Brain microvascular endothelial cell (primary cell): ENCODE data around the gene XCL2.

Experiments used
- DNase-seq: peaks from one replicate; pipeline ENCODE4 v3.0.0-alpha.2; 2020
- H3K27ac ChIP-seq: fragments of 250-450 bp; sonication (Bioruptor Pico); 2 replicates; pipeline ENCODE4 v1.5.1; 2020; ENCODE audit warnings: mild to moderate bottlenecking, moderate library complexity
- H3K27me3 ChIP-seq: fragments of 250-450 bp; sonication (Bioruptor Pico); replicated peaks from 2 replicates; pipeline ENCODE4 v1.5.1; 2020; ENCODE audit warnings: mild to moderate bottlenecking
- H3K36me3 ChIP-seq: fragments of 250-450 bp; sonication (Bioruptor Pico); replicated peaks from 2 replicates; pipeline ENCODE4 v1.5.1; 2020; ENCODE audit warnings: mild to moderate bottlenecking
- H3K4me3 ChIP-seq: 2 replicates; pipeline ENCODE4 v1.5.1; 2011; ENCODE audit warnings: low read depth, mild to moderate bottlenecking, control low read depth, low read length, moderate library complexity
- in situ Hi-C: cut with HindIII; loops from 2 replicates; pipeline ENCODE4 v1.10.0; 2017; ENCODE audit warnings: low sequenced_read_pairs, low pct_ligation_motif_present
- TF ChIP-seq, protein P1 (sequence below): IDR thresholded peaks from 2 replicates; pipeline ENCODE4 v1.5.1; 2011; ENCODE audit warnings: low read depth, mild to moderate bottlenecking, moderate library complexity, low read length, control low read depth, inconsistent platforms; ENCODE audit errors: missing control alignments

XCL2 gene

DNA sequence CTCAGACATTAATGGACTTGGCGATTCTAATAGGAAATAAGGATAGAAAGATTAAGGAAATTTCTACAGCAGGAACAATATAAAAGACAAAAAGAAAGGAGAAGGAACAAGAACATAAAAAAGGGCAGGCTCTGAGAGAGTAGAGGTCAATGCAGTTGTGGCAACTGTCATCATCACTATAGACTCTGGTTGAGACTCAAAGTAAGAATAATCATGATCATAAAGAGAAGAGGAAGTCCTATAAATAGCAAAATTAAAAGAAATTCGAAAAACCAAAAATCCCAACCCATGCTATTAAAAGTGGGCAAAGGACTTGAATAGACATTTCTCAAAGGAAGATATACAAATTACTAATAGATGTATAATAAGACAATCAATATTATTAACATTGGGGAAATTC lies 18.2 kb upstream of the XCL2 start:
- in situ Hi-C loops, result no loop called here
- H3K36me3 ChIP-seq, result no peaks in the 10 kb centered on the region
- no peak overlapping the region for H3K4me3 ChIP-seq
- DNase-seq, result no peak
- TF ChIP-seq, protein P1, sequence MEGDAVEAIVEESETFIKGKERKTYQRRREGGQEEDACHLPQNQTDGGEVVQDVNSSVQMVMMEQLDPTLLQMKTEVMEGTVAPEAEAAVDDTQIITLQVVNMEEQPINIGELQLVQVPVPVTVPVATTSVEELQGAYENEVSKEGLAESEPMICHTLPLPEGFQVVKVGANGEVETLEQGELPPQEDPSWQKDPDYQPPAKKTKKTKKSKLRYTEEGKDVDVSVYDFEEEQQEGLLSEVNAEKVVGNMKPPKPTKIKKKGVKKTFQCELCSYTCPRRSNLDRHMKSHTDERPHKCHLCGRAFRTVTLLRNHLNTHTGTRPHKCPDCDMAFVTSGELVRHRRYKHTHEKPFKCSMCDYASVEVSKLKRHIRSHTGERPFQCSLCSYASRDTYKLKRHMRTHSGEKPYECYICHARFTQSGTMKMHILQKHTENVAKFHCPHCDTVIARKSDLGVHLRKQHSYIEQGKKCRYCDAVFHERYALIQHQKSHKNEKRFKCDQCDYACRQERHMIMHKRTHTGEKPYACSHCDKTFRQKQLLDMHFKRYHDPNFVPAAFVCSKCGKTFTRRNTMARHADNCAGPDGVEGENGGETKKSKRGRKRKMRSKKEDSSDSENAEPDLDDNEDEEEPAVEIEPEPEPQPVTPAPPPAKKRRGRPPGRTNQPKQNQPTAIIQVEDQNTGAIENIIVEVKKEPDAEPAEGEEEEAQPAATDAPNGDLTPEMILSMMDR, result no peak
- H3K27me3 ChIP-seq, result no peaks in the 10 kb centered on the region
- H3K27ac ChIP-seq, result no peak overlapping the region

DNA sequence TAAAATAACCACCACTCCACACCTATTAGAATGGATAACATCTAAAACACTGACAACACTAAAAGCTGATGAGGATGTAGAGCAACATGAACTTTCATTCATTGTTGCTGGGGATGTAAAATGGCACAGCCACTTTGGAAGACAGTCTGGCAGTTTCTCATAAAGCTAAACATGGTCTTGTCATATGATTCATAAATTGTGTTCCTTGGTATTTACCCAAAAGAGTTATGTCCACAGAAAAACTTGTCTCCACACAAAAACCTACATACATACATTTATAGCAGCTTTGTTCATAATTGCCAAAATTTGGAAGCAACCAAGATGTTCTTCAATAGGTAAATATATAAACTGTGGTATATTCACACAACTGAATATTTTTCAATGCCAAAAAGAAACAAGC lies 16.6 kb upstream of the XCL2 start:
- Histone ChIP-seq H3K36me3 (no peaks in the 10 kb centered on the region), H3K27me3 (no peaks in the 10 kb centered on the region), H3K27ac (no peak overlapping the region), H3K4me3 (no peak overlapping the region)
- in situ Hi-C loops, result no loop called here
- TF ChIP-seq, protein P1, result no peak
- DNase-seq, result no peak

DNA sequence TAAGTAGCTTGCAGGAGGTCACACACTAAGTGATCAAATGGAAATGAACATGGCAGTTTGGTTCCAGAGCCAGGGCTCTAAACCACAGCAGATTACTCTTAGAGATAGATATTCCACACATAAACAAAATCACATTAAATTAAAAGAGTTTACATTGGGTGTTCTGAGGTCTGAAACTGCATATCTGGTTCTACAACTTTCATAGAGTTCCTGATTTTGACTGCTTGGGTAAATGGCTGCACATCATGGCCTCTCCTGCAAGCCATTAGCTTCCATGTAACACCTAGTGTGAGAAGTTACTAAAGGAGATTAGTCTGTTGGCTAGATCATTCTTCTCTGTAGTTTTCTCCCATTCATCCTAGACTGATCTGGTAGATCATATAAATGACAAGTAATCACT lies 12.8 kb upstream of the XCL2 start:
- no peak overlapping the region for H3K4me3 ChIP-seq
- TF ChIP-seq, protein P1, result no peak
- H3K36me3 ChIP-seq, result no peaks in the 10 kb centered on the region
- H3K27ac ChIP-seq, result no peak overlapping the region
- in situ Hi-C loops, result no loop called here
- DNase-seq, result no peak
- no peaks in the 10 kb centered on the region for H3K27me3 ChIP-seq

DNA sequence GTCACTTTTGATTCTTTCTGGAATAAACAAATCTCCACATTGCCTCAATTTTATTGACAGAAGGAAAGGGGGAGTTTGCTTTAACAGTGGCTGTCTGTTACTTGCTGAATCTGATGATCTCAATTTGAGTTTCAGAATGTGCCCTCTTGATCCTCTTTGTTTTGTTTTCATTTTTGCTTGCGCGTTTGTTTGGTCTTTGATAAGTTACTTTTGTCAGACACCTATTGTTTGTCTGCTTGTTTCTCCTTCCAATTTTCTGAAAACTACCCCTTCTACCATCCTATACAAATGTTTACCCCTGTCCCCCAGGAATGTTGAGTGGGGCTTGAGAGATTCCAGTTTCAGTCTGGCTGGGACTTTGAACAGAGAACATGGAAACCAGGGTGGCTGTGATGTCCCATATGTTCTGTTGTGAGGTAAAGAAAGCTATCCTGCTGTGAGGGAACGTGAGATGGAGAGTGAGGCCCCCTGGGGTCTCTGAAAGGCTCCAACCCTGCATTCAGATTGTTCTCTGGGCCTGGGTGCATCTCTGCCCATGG lies 11.8 kb upstream of the XCL2 start:
- Histone ChIP-seq H3K36me3 (no peaks in the 10 kb centered on the region), H3K4me3 (no peak overlapping the region), H3K27me3 (no peaks in the 10 kb centered on the region), H3K27ac (no peak overlapping the region)
- in situ Hi-C loops, result no loop called here
- TF ChIP-seq, protein P1, result no peak
- no peak for DNase-seq

DNA sequence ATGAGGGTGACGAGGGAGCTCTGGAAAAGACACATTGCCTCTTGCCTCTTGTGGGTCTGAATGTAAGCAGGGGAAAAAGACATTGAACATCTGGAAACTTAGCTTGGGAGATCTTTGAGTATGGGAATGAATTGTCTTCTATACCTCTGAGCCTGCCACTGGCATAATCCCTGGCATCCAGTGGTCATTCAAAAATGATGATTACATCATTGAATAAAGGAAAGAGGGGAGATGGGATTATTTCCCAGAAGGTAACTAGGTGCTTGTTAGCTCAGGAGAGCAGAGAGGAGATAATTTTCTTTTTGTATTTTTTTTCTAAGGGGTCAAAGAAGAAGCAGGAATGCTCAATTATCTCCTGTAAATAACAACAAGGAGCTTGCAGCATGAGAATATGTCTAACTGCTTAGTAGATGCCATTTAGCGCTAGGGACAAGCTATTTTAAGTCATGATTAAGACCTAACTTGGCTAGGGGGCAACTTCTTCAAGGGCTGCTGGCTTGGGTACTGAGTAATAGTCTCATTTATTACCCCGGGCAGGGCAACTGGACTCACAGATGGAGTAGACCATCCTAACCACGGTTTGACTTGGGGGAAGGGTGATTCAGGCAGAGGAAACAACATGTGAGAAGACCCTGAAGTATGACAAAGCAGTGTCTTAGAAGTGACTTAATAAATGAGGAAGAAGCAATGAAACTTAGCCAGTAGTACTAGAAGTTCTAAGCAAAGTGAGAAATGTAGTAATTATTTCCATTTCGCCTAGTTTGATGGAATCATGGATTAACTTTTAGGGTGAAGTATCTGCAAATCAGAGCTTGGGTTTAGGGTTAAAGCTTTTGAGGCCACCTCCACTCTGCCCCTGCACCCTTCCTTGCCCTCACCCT lies 11.0 kb upstream of the XCL2 start:
- Histone ChIP-seq H3K27me3 (no peaks in the 10 kb centered on the region), H3K27ac (no peak overlapping the region), H3K36me3 (no peaks in the 10 kb centered on the region), H3K4me3 (no peak overlapping the region)
- DNase-seq, result no peak
- in situ Hi-C loops, result no loop called here
- TF ChIP-seq, protein P1, result no peak
